Bronchial epithelial cell (primary cell): ENCODE measurements around the gene PCSK5. TPM values are rescaled to one million over a fixed set of nuclear protein-coding genes. Genes with fewer than 3 reads are reported as not detected.

Experiments used
- DNase-seq: peaks from one replicate; pipeline ENCODE4 v3.0.0-alpha.2; 2010; ENCODE audit warnings: low read depth
- FAIRE-seq: peaks from 2 replicates; lab custom pipeline; 2011; peaks lifted over from hg19 to GRCh38; lab: Jason Lieb, UNC
- H3K27me3 ChIP-seq: 2 replicates; pipeline ENCODE4 v1.5.1; 2011; ENCODE audit warnings: low read length; ENCODE audit not compliant: control insufficient read depth, insufficient read depth
- H3K36me3 ChIP-seq: 2 replicates; pipeline ENCODE4 v1.5.1; 2011; ENCODE audit warnings: low read length; ENCODE audit not compliant: control insufficient read depth, insufficient read depth
- H3K4me3 ChIP-seq: 2 replicates; pipeline ENCODE4 v1.5.1; 2011; ENCODE audit warnings: mild to moderate bottlenecking, low read depth, low read length, control low read depth
- total RNA-seq: library from RNA; depleted of rRNA; stranded (reverse); fragments of >200 nt; gene quantifications from 2 replicates; pipeline ENCODE4 v1.2.1, GENCODE V29; 2014
- TF ChIP-seq, protein P1 (sequence below): IDR thresholded peaks from 2 replicates; pipeline ENCODE4 v1.5.1; 2011; ENCODE audit warnings: mild to moderate bottlenecking, moderate library complexity, low read length, control low read depth, inconsistent platforms; ENCODE audit not compliant: insufficient read depth, severe bottlenecking

The PCSK5 gene
- total RNA-seq, 1 donor from 2014 or later, result 4.2 TPM

DNA sequence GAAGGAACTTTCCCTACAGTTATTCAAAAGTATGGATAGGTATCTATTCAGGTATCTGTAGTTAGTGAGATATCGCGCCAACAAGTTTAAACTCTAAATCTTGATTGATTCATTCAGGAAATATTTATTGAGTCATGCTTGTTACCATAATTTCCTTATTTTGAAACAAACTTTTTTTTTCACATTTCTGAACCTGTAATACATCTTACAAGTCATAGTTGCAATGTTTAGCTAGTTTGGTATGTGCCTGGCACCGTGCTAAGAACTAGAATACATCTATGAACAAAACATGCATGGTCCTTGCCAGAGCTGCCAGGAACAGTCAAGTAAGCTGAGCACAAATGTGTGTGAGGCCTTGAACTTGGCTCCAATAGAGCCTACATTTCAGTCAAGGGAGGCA, 226.4 kb downstream of the PCSK5 start:
- FAIRE-seq (no peak), DNase-seq (peak; percentile 86)
- TF ChIP-seq, protein P1, sequence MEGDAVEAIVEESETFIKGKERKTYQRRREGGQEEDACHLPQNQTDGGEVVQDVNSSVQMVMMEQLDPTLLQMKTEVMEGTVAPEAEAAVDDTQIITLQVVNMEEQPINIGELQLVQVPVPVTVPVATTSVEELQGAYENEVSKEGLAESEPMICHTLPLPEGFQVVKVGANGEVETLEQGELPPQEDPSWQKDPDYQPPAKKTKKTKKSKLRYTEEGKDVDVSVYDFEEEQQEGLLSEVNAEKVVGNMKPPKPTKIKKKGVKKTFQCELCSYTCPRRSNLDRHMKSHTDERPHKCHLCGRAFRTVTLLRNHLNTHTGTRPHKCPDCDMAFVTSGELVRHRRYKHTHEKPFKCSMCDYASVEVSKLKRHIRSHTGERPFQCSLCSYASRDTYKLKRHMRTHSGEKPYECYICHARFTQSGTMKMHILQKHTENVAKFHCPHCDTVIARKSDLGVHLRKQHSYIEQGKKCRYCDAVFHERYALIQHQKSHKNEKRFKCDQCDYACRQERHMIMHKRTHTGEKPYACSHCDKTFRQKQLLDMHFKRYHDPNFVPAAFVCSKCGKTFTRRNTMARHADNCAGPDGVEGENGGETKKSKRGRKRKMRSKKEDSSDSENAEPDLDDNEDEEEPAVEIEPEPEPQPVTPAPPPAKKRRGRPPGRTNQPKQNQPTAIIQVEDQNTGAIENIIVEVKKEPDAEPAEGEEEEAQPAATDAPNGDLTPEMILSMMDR, result no peak
- H3K27me3 ChIP-seq, result no peaks in the 10 kb centered on the region
- no peaks in the 10 kb centered on the region for H3K36me3 ChIP-seq
- H3K4me3 ChIP-seq, result no peak overlapping the region

DNA sequence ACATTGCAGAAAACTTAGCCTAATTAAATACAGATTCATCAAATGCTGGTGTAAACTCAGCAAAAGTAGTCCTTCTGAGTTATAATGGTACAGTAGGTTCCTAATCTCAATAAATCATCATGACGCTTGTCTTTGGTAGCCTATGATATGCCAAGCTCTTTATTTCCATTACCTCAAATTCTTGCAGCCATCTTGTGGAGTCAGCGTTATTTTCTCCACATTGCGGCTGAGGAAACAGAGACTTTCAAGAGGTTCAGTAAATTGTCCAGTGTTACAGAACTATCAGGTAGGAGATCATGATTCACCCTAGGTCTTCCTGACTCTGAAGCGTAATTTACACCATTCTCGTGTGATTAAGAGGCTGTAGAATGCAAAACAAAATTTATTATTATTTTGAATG, 237.2 kb downstream of the PCSK5 start:
- H3K36me3 ChIP-seq, result no peaks in the 10 kb centered on the region
- no peak for FAIRE-seq
- TF ChIP-seq, protein P1, result no peak

DNA sequence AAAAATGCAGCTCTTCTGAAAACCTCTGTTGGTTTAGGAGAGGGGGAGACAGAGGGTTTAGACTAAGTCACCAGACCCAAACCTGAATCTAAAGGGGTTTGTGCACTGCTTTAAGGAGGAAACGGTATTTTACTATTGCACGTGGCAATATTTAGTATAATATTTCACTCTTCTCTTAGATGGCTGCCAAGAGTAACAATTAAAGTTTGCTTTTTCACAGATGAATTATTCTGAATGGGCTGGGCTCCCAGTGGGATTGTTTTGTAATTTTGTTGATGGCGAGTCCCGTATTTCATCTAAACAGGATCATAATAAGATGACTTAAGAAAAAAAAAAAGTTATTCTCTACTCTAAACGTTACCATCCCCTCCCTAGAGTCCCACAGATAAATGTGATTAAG, 245.4 kb downstream of the PCSK5 start:
- Histone ChIP-seq H3K36me3 (no peaks in the 10 kb centered on the region), H3K4me3 (no peak overlapping the region), H3K27me3 (no peaks in the 10 kb centered on the region)
- TF ChIP-seq, protein P1, result no peak
- DNase-seq (no peak), FAIRE-seq (no peak)

More for the DNA sequence above, 237.2 kb downstream of the PCSK5 start:
- no peak for DNase-seq
- Histone ChIP-seq H3K4me3 (no peak overlapping the region), H3K27me3 (no peaks in the 10 kb centered on the region)

DNA sequence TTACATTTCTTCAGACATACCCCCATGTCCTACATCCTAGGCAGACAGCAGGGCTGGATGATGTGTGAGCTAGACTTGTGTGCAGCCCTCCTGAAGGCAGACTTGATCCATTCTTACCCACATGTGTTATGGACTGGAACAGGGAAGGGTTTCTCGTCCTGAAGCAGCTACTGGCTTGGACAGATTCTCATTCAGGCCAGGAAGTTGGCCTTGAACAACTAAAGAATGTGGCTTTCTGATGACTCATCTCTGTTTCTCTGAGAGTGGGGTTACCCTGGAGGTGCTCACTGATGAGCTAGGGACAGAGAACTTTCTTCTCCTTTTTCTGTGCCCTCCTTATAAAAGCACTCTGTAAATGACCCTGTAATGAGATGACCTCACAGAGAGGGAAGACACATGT, 246.5 kb downstream of the PCSK5 start:
- no peaks in the 10 kb centered on the region for H3K36me3 ChIP-seq
- no peaks in the 10 kb centered on the region for H3K27me3 ChIP-seq
- FAIRE-seq, result no peak
- H3K4me3 ChIP-seq, result no peak overlapping the region
- TF ChIP-seq, protein P1, result no peak
- peak; percentile 75 for DNase-seq

DNA sequence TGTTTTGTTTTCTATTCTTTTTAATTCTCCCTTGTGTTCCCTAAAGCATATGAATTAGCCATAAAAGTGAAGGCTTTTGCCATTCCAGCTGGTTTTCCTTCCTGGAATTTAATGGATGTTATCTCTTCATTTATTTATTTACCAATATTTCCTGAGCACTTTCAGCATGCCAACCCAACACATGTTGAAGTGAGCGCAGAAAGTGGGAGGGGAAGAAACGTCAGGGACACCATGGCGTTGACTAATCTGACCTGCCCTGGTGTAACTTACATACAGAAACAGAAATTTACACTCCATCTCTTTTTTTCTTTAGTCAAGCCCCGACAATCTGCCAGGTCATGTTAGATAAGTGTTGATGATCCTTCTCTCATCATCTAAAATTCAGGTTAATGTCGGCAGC, 247.5 kb downstream of the PCSK5 start:
- TF ChIP-seq, protein P1, result no peak
- no peak for FAIRE-seq
- DNase-seq, result no peak
- Histone ChIP-seq H3K4me3 (no peak overlapping the region), H3K36me3 (no peaks in the 10 kb centered on the region), H3K27me3 (no peaks in the 10 kb centered on the region)

DNA sequence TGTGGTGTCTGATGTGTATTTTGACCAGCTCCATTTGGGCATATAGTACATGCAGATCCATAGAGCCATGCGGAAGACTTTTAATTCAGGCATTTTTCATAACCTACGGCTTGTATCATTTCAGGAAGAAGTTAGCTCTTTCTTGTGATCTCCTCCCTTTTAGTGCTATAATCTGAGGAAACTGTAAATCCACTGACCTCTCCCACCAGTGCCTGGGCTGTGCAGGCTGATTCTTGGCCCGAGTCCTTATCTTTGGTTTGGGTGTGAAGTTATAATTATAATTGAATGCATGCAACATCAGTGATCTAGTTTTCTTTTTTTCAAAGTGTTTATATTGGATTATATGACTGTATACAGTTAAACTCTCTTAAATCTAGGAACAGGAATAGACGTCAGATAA, 247.9 kb downstream of the PCSK5 start:
- TF ChIP-seq, protein P1, result no peak
- Histone ChIP-seq H3K4me3 (no peak overlapping the region), H3K27me3 (no peaks in the 10 kb centered on the region), H3K36me3 (no peaks in the 10 kb centered on the region)
- no peak for DNase-seq
- FAIRE-seq, result no peak
